GM21515 (cell line): Measurements from ENCODE around the gene CTSW.

Source experiments
- ATAC-seq: cut with Tn5 transposase; IDR thresholded peaks from one replicate; pipeline ENCODE4 v1.9.1; 2021; ENCODE audit not compliant: unreplicated experiment

The CTSW gene

GRCh38 chr11:65866509-65867283 is 12.9 kb upstream of the CTSW start:
- ATAC-seq, result no peak

- no peak for ATAC-seq
These were observed 12.2 kb upstream of the CTSW start for GRCh38 chr11:65867284-65868071.

GRCh38 chr11:65868076-65868667 is 11.5 kb upstream of the CTSW start:
- no peak for ATAC-seq

- ATAC-seq, result no peak
These were observed 10.7 kb upstream of the CTSW start for GRCh38 chr11:65868907-65869306.

GRCh38 chr11:65869643-65870306 is 9.9 kb upstream of the CTSW start:
- no peak for ATAC-seq

- ATAC-seq, result no peak
These were observed 9.4 kb upstream of the CTSW start for GRCh38 chr11:65870307-65870658.

- no peak for ATAC-seq
These were observed 8.6 kb upstream of the CTSW start for GRCh38 chr11:65870706-65871681.

GRCh38 chr11:65871811-65872548 is 7.7 kb upstream of the CTSW start:
- ATAC-seq, result no peak

GRCh38 chr11:65872586-65873317 is 6.9 kb upstream of the CTSW start, which contains the start of gene EFEMP2:
Gene EFEMP2, minus strand, starts transcription at chr11:65872800. Its CDS starts 446 bp downstream, at chr11:65872354.
- ATAC-seq, result no peak

GRCh38 chr11:65873318-65874156 is 6.1 kb upstream of the CTSW start:
- peak; percentile 63 for ATAC-seq

- no peak for ATAC-seq
These were observed 390 bp downstream of the CTSW start for GRCh38 chr11:65880027-65880426.

- no peak for ATAC-seq
These were observed 1.3 kb downstream of the CTSW start for GRCh38 chr11:65880844-65881421.

- ATAC-seq, result no peak
These were observed 2.8 kb downstream of the CTSW start for GRCh38 chr11:65882120-65883057.

GRCh38 chr11:65883058-65883761 is 3.6 kb downstream of the CTSW start:
- no peak for ATAC-seq

- ATAC-seq, result no peak
These were observed 4.4 kb downstream of the CTSW start for GRCh38 chr11:65883786-65884715.
